ENCODE results near the gene SAMD15. TPM values are rescaled to one million over a fixed set of nuclear protein-coding genes. Genes with fewer than 3 reads are reported as not detected.

SAMD15 gene
- total RNA-seq, 4 donors from 2014 or later, result 0.51 to 1.7 (median 0.88) TPM; not detected in 1

DNA sequence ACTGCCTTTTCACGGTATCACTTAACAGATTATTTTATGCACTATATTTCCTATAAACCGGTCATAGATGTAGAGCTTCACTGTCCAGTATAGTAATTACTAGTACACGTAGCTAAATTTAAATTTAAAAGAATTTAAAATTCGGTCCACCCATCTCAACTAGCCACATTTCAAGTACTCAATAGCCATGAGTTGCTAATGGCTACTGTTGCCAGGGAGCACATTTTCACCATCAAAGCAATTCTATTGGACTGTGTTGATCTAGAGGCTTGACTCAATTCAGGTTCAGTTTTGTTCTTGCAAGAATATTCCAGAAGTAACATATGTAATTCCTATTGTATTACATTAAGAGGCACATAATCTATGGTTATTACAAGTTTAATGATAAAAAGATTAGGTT lies 20.3 kb upstream of the SAMD15 start:
- TF ChIP-seq, protein P1, sequence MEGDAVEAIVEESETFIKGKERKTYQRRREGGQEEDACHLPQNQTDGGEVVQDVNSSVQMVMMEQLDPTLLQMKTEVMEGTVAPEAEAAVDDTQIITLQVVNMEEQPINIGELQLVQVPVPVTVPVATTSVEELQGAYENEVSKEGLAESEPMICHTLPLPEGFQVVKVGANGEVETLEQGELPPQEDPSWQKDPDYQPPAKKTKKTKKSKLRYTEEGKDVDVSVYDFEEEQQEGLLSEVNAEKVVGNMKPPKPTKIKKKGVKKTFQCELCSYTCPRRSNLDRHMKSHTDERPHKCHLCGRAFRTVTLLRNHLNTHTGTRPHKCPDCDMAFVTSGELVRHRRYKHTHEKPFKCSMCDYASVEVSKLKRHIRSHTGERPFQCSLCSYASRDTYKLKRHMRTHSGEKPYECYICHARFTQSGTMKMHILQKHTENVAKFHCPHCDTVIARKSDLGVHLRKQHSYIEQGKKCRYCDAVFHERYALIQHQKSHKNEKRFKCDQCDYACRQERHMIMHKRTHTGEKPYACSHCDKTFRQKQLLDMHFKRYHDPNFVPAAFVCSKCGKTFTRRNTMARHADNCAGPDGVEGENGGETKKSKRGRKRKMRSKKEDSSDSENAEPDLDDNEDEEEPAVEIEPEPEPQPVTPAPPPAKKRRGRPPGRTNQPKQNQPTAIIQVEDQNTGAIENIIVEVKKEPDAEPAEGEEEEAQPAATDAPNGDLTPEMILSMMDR (IDR thresholded peaks at IDR 0.05; ENCODE audit: low read depth), result no peak

DNA sequence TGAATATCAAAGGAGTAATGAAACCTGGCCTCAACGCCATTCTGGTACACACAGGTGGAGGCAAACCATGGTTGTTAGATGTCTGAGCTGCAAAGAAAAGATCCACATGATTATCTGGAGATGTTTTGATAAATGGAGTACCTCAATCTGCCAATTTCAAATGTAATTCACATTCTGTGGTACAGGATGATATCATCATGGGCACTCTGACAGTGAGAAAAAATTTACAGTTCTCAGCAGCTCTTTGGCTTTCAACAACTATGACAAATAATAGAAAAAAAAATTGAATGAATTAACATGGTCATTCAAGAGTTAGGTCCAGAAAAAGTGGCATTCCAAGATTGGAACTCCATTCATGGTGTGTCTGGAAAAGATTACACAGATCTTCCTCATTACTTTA lies 17.6 kb upstream of the SAMD15 start:
- TF ChIP-seq, protein P1 (IDR thresholded peaks at IDR 0.05; ENCODE audit: low read depth), result no peak

DNA sequence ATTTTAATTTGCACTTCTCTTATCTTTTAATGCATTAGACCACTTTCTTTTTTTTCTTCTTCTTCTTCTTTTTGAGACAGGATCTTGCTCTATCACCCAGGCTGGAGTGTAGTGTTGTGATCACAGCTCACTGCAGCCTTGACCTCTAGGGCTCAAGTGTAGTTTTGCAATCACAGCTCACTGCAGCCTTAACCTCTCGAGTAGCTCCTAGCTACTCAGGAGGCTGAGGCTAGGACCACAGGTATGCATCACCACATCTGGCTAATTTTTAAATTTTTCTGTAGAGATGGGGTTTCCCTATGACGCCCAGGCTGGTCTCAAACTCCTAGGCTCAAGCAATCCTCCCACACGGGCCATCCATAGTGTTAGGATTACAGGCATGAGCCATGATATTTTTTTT lies 13.0 kb upstream of the SAMD15 start:
- TF ChIP-seq, protein P1 (IDR thresholded peaks at IDR 0.05; ENCODE audit: low read depth), result no peak

DNA sequence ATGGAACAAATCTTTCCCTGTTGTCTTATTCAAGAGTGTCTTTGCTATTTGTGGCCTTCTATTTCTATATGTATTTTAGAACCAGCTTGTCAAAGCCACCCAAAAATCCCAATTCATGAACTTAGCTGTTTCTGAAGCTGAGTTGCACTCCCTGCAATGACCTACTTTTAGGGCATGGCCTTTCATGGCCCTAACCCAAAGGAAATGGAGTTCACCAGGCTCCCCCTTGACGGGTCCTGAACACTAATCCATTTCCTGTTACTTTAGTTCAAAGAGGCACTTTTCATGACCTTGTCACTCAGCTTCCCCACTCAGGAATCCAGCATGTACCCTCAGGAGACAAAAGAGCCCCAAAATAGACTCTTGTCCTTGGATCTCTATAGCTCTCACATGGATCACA lies 7.9 kb upstream of the SAMD15 start:
- TF ChIP-seq, protein P1 (IDR thresholded peaks at IDR 0.05; ENCODE audit: low read depth), result no peak

DNA sequence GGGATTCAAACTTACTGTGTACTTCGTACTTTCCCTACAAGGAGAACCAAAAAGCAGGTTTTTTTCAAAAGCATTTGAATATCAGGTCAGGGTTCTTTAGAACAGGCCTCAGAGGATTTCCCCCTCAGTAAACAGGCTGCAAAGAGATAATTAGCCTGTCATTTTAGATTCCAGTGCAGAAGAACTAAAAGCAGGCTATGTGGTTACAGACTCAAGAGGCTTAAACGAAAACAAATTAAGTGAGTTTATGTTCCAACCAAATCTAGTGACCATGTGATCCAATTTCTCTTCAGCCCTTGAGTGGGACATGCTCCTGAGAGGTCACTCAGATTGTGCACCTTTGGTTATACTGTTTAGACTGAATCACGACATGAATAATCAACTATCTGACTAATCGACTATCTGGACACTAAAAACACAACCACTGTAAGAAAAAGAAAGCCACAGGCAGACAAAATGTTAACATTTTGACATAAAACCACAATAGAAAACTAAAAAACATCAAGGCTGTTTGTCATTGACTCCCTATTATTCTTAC lies 4.8 kb upstream of the SAMD15 start:
- TF ChIP-seq, protein P1 (IDR thresholded peaks at IDR 0.05; ENCODE audit: low read depth), result no peak

DNA sequence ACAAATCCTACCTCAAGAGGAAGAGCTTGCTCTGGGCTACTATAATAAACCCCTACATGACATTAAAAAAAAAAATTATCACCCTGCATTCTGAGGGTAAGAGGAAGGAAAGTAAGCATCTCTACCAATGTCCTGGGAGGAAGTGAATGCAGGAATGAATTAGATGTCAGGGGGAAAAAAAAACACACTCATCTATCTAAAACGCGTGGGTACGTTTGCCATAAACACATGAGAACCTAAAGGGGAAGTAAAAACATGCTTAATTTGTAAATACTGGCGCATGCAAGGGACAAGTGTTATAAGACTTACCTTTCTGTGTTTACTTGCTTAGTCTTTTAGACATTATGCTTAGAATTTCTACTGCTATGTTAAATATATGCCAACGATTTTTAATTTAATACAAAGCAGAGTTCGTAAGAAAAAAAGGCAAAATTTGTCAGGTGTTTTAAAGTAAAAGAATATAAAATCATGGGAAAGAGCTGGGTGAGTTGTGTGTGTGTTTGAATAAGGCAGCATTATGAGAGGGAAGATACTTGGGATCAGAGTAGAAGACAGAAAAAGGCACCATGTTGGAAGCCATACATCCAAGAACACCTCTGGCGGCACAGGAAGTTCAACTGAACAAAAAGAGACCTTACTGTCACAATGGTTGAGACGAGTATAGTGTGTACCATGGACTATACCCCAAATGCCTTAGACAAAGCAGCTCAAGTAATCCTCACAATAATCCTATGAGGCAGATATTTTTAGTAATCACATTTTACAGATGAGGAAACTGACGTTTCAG lies 1.8 kb upstream of the SAMD15 start:
- TF ChIP-seq, protein P1 (IDR thresholded peaks at IDR 0.05; ENCODE audit: low read depth), result no peak

DNA sequence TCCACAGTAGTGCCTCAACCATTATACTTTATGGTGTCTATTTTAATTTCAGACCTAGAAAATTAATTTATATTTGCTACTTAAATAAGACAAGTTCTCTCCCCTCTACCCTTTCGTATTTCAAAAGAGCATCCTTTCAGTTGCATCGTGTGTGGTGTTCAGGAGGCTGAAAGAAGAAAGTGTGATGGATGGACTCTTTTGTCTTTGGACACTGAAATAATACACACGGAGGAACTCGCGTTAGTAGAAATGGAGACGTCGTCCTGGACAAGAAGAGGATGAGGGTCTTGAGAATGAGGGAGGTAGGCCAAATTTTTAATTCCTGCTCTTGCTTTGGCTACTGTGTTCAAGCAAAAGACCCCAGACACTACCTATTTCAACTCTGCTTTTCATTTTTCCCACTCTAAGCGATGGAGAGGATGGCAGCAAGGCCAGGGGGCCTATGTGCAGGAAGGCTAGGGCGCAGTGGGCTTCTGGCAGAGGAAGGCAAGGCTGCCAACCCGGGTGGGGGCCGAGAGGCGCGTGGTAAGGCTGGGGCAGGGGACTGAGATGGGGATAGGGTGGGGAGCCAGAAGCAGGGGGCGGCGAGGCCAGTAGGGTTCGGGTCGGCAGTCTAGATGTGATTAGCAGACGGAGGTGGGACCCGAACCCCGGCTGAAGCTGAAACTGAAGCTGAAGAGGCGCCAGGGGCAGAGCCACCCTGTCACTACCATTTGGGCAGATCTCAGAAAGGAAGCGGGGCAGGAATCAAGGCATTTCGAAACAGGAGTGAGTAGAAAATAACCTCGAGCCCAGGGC lies 1.0 kb upstream of the SAMD15 start:
- TF ChIP-seq, protein P1 (IDR thresholded peaks at IDR 0.05; ENCODE audit: low read depth), result no peak
